Measurements from ENCODE around the gene ABCG4.

GRCh38 chr11:119205574-119206510 lies 57.0 kb downstream of the ABCG4 start, which contains the start of gene CBL:
- TF ChIP-seq CTCF (IDR thresholded peaks at IDR 0.05 in 2 of 3, conservative IDR thresholded peaks at IDR 0.05 in 1 of 3; ENCODE audit: borderline replicate concordance in 1 of 3, insufficient read depth in 1 of 3, low read depth in 2 of 3, low read length in 2 of 3) (peak; percentile 69 to 88 (median 85)), YY1 (IDR thresholded peaks at IDR 0.05; ENCODE audit: extremely low read depth, insufficient replicate concordance, low read depth, low read length) (peak; percentile 70), ZFX (IDR thresholded peaks at IDR 0.05) (peak; percentile 32; the same call in 1 of the 2 replicates), CEBPB (IDR thresholded peaks at IDR 0.05; ENCODE audit: low read depth) (no peak), FOSL1 (IDR thresholded peaks at IDR 0.05; ENCODE audit: low read depth) (no peak), POLR2A (IDR thresholded peaks at IDR 0.05; ENCODE audit: borderline replicate concordance, extremely low read depth, insufficient read depth, insufficient read length) (peak; percentile 21), TCF7L2 (IDR thresholded peaks at IDR 0.05; ENCODE audit: borderline replicate concordance, extremely low read depth, insufficient read depth, insufficient read length) (peak; percentile 93)
